Gastrocnemius medialis (tissue), 4 donors: ENCODE results near the gene PAQR3. TPM values are rescaled to one million over a fixed set of nuclear protein-coding genes. Genes with fewer than 3 reads are reported as not detected.

Experiments used
- ATAC-seq, 2 donors: fragments of 150-250 bp; one replicate each; pipeline ENCODE4 v1.9.1; 2016
- DNase-seq, 2 donors: peaks; one replicate each; pipeline ENCODE4 v3.0.0-alpha.2; 2019
- H3K27ac ChIP-seq, 4 donors: fragments of 200-600 bp; sonication (generic); 1 replicate in 1 of 4; 2 replicates in 3 of 4; pipeline ENCODE4 v1.5.1; 2016 to 2018; ENCODE audit warnings: mild to moderate bottlenecking in 2 of 4, moderate library complexity in 1 of 4
- H3K27me3 ChIP-seq, 3 donors: fragments of 200-600 bp; sonication (generic) in 2 of 3; 1 replicate in 1 of 3; 2 replicates in 2 of 3; pipeline versions ENCODE4 v1.5.1 to v1.6.0; 2016 to 2019; ENCODE audit warnings: mild to moderate bottlenecking in 1 of 3, moderate library complexity in 1 of 3
- H3K36me3 ChIP-seq, 2 donors: fragments of 200-600 bp; sonication (generic) in 1 of 2; one replicate each; pipeline ENCODE4 v1.5.1; 2017 to 2018
- H3K4me1 ChIP-seq, 2 donors: fragments of 200-600 bp; sonication (generic) in 1 of 2; one replicate each; pipeline ENCODE4 v1.5.1; 2016 to 2017; ENCODE audit warnings: mild to moderate bottlenecking in 2 of 2
- H3K4me3 ChIP-seq, 4 donors: fragments of 200-600 bp; sonication (generic) in 3 of 4; 1 replicate in 1 of 4; 2 replicates in 3 of 4; pipeline ENCODE4 v1.5.1; 2016 to 2019; ENCODE audit warnings: mild to moderate bottlenecking in 2 of 4
- H3K9me3 ChIP-seq, 3 donors: fragments of 200-600 bp; sonication (generic) in 2 of 3; 1 replicate in 1 of 3; 2 replicates in 2 of 3; pipeline ENCODE4 v1.5.1; 2016 to 2019
- CTCF ChIP-seq, 5 experiments: fragments of 450-650 bp in 3 of 5; fragments of 200-600 bp in 2 of 5; sonication (generic) in 2 of 5; IDR thresholded peaks in 4 of 5; conservative IDR thresholded peaks in 1 of 5; 1 replicate in 4 of 5; 2 replicates in 1 of 5; pipeline ENCODE4 v1.5.1; 2016 to 2019; ENCODE audit warnings: antibody characterized with exemption in 5 of 5, mild to moderate bottlenecking in 3 of 5, moderate library complexity in 3 of 5
- POLR2A ChIP-seq, 2 donors: fragments of 450-650 bp; IDR thresholded peaks; one replicate each; pipeline ENCODE4 v1.6.1; 2017; ENCODE audit warnings: antibody characterized with exemption in 2 of 2, mild to moderate bottlenecking in 2 of 2, moderate library complexity in 2 of 2
- in situ Hi-C, 4 donors: fragments of 200-750 bp; cut with MboI; loops; one replicate each; pipeline versions ENCODE4 v1.15.0 to v1.8.0; 2017; ENCODE audit warnings: low sequenced_read_pairs in 4 of 4
- intact Hi-C: fragments of 100-400 bp; cut with DNase I; formaldehyde crosslinking; loops from one replicate; pipeline ENCODE4 v1.15.1; 2023; ENCODE audit warnings: low total_unique reads
- total RNA-seq, 4 donors: library from RNA; depleted of rRNA; stranded (reverse); fragments of >200 nt; gene quantifications; one replicate each; pipeline versions ENCODE4 v1.1.0 to v1.2.3, GENCODE V29; 2016

Gene PAQR3
- total RNA-seq, 4 donors from 2014 or later = 4.2 to 12.4 (median 10.6) TPM

- Histone ChIP-seq H3K27me3 (no peaks in the 10 kb centered on the region), H3K27ac (no peak overlapping the region), H3K4me3 (no peak overlapping the region), H3K9me3 (no peaks in the 10 kb centered on the region), H3K36me3 (peaks cover 0 to 32% of the 10 kb centered on the region in 2 donors), H3K4me1 (no peaks in the 10 kb centered on the region)
- DNase-seq (no peak), ATAC-seq (no peak)
- intact Hi-C loops (no loop called here), in situ Hi-C loops (no loop called here)
- TF ChIP-seq POLR2A (IDR thresholded peaks at IDR 0.05) (no peak), CTCF (IDR thresholded peaks at IDR 0.05 in 4 of 5, conservative IDR thresholded peaks at IDR 0.05 in 1 of 5) (no peak)
Measured at GRCh38 chr4:78930016-78930629, 9.1 kb downstream of the PAQR3 start.

GRCh38 chr4:78928835-78929234 lies 10.4 kb downstream of the PAQR3 start:
- Histone ChIP-seq H3K9me3 (no peaks in the 10 kb centered on the region), H3K4me3 (no peak overlapping the region), H3K27me3 (no peaks in the 10 kb centered on the region), H3K4me1 (no peaks in the 10 kb centered on the region), H3K27ac (no peak overlapping the region), H3K36me3 (peaks cover 0 to 33% of the 10 kb centered on the region in 2 donors)
- TF ChIP-seq CTCF (IDR thresholded peaks at IDR 0.05 in 4 of 5, conservative IDR thresholded peaks at IDR 0.05 in 1 of 5) = no peak
- TF ChIP-seq POLR2A (IDR thresholded peaks at IDR 0.05) = no peak
- in situ Hi-C loops (no loop called here), intact Hi-C loops (no loop called here)
- ATAC-seq = no peak
- no peak for DNase-seq

- Histone ChIP-seq H3K4me3 (no peak overlapping the region), H3K9me3 (no peaks in the 10 kb centered on the region), H3K4me1 (no peaks in the 10 kb centered on the region), H3K36me3 (peaks cover 0 to 34% of the 10 kb centered on the region in 2 donors), H3K27me3 (no peaks in the 10 kb centered on the region), H3K27ac (no peak overlapping the region)
- intact Hi-C loops (no loop called here), in situ Hi-C loops (no loop called here)
- ATAC-seq (no peak), DNase-seq (no peak)
- no peak for TF ChIP-seq CTCF (IDR thresholded peaks at IDR 0.05 in 4 of 5, conservative IDR thresholded peaks at IDR 0.05 in 1 of 5)
- no peak for TF ChIP-seq POLR2A (IDR thresholded peaks at IDR 0.05)
Measured at GRCh38 chr4:78926826-78927225, 12.4 kb downstream of the PAQR3 start.

GRCh38 chr4:78923464-78924312 lies 15.6 kb downstream of the PAQR3 start:
- TF ChIP-seq CTCF (IDR thresholded peaks at IDR 0.05 in 4 of 5, conservative IDR thresholded peaks at IDR 0.05 in 1 of 5) = no peak
- TF ChIP-seq POLR2A (IDR thresholded peaks at IDR 0.05) = no peak
- ATAC-seq (no peak), DNase-seq (no peak)
- no peak overlapping the region for H3K27ac ChIP-seq
- no peaks in the 10 kb centered on the region for H3K4me1 ChIP-seq
- H3K36me3 ChIP-seq = peaks cover 0 to 22% of the 10 kb centered on the region in 2 donors
- no peak overlapping the region for H3K4me3 ChIP-seq
- no peaks in the 10 kb centered on the region for H3K9me3 ChIP-seq
- in situ Hi-C loops (no loop called here), intact Hi-C loops (no loop called here)
- no peaks in the 10 kb centered on the region for H3K27me3 ChIP-seq
